Testis (tissue), 2 donors: ENCODE measurements around the gene LRRC4C.

ENCODE experiments used
- POLR2A ChIP-seq: fragments of 450-650 bp; IDR thresholded peaks from one replicate; pipeline ENCODE4 v1.6.1; 2017; ENCODE audit warnings: antibody characterized with exemption, mild to moderate bottlenecking, moderate library complexity
- TF ChIP-seq, protein P1 (sequence below), 3 experiments: fragments of 450-650 bp in 2 of 3; fragments of 200-600 bp in 1 of 3; sonication (generic) in 1 of 3; IDR thresholded peaks; one replicate each; pipeline ENCODE4 v1.5.1; 2016 to 2019; ENCODE audit warnings: antibody characterized with exemption in 3 of 3, mild to moderate bottlenecking in 2 of 3, moderate library complexity in 1 of 3

DNA sequence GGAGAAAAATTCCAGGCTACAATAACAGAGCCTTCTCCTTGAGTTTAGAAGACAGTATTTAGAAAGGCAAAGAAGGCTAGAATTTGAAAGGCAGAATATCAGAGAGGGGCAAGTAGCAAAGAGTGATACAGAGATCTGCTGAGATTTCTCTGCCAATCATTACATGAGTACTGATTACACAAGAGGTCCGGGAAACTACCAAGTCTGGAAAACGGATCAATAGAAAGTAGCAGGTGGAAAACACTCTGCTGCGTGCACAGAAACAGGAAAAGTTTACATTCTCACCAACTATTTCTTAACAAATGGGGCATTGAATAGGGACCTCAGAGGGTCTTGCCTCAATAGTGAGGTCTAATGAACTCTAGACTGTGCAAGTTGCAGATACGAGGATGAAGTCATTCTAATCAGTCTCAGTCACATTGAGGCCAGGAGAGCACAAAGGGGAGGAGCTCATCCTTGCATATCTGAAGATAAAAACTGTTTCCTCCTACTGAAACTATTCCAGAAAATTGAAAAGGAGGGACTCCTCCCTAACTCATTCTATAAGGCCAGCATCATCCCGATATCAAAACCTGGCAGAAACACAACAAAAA lies 1099.2 kb downstream of the LRRC4C start:
- TF ChIP-seq, protein P1, sequence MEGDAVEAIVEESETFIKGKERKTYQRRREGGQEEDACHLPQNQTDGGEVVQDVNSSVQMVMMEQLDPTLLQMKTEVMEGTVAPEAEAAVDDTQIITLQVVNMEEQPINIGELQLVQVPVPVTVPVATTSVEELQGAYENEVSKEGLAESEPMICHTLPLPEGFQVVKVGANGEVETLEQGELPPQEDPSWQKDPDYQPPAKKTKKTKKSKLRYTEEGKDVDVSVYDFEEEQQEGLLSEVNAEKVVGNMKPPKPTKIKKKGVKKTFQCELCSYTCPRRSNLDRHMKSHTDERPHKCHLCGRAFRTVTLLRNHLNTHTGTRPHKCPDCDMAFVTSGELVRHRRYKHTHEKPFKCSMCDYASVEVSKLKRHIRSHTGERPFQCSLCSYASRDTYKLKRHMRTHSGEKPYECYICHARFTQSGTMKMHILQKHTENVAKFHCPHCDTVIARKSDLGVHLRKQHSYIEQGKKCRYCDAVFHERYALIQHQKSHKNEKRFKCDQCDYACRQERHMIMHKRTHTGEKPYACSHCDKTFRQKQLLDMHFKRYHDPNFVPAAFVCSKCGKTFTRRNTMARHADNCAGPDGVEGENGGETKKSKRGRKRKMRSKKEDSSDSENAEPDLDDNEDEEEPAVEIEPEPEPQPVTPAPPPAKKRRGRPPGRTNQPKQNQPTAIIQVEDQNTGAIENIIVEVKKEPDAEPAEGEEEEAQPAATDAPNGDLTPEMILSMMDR (IDR thresholded peaks at IDR 0.05): no peak
- no peak for TF ChIP-seq POLR2A
